SIG-M5 (cell line): ENCODE data around the gene SORCS2.

Experiments used
- DNase-seq: peaks from one replicate; lab custom pipeline; 2025; lab: John Stamatoyannopoulos, UW

The SORCS2 gene

DNA sequence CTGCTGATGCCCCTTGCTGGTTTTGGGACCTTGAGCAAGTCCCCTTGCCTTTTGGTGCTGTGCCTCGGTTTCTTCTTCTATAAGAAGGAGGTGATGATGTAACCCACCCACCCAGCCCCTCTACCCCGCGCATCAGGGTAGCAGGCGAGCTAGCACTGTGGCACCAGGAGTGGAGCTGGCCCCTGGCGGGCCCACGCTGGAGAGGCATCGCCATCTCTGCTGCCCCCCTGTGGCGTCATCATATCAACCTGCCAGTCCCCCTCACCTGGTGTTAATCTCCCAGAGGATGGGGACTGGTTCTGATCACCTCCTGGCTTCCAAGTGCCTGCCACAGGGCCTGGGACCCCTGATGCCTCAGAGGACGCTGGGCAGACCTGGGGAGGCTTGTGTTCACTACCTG is 6.3 kb upstream of the SORCS2 start:
- no peak for DNase-seq

DNA sequence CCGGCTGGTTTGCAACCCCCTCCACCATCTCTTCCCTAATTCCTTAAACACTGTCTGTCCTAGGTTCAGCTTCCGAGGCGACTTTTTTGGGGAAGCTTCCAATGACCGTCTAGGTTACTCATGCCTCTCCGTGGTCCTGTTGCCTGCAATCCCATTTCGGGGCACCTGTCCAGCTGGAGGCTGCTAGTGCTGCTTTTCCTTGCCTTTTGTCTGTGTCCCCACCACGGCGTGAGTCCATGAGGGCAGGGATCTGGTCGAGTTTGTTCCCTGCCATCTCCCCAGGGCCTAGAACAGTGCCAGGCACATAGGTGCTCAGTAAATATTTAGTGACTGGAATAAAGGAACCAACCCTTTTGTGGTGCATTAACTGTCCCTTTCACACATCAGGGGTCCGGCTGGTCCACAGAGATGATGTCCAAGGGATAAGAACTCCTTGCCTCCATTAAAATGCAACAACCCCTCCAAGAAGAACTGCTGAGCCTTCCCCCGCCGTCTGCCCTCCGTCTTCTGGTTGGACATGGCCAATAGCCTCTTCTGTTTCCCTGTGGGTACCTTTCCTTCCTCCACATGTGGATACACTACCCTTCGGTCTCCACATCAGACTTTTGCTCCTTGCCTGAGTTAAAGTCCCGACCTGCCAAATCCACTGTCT is 5.7 kb upstream of the SORCS2 start:
- no peak for DNase-seq

DNA sequence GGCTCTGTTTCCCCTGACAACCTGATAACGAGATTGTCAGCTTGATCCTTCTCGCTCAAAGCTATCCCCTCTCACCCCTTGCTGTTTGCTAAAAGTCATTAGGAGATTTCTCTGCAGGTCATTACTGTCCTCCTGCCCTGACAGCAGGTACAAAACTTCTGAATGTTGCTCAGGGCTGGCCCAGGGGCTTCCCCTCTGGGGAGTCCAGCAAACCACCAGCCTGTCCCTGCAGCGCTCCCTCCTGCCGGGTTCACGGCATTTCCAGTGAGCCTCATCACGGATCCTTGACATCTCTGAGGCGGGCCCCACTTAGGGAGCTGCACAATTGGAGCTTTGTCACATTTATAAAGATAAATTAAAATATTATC is 5.2 kb upstream of the SORCS2 start:
- DNase-seq: no peak

DNA sequence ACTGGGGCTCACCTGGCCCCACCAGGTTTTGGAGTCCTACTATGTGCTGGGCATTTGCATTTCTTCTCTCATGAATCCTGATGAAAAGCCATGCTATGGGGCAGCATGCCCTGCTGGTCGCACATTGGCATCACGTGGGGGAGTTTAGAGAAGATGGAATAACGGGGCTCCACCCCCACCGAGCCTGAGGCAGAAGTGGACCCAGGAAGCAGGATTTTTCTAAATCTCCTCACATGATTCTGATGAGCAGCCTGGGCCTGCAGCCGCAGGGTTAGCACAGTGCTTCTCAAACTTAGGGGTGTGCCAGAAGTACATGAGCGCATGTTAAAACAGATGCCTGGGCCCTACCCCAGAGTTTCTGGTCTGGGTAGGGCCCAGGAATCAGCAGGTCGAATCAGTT is 4.6 kb upstream of the SORCS2 start:
- DNase-seq: no peak

DNA sequence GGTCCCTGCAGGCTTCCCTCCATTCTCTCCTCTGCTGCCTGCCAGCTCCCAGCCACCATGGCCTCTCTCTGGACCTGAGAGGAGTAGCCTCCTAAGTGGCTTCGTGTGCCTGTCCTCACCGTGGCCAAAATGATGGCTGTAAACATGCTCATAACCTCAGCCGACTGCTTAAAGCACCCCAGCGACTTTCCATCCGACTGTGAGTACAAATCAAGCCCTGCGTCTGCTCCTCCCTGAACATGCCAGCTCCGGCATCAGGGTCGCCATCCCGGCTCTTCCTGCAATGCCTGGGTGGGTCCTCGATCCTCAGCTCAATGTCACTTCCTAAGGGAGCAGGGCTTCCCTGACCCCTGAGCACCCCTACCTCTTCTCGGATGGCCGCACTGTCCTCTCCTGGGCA is 3.3 kb upstream of the SORCS2 start:
- no peak for DNase-seq

DNA sequence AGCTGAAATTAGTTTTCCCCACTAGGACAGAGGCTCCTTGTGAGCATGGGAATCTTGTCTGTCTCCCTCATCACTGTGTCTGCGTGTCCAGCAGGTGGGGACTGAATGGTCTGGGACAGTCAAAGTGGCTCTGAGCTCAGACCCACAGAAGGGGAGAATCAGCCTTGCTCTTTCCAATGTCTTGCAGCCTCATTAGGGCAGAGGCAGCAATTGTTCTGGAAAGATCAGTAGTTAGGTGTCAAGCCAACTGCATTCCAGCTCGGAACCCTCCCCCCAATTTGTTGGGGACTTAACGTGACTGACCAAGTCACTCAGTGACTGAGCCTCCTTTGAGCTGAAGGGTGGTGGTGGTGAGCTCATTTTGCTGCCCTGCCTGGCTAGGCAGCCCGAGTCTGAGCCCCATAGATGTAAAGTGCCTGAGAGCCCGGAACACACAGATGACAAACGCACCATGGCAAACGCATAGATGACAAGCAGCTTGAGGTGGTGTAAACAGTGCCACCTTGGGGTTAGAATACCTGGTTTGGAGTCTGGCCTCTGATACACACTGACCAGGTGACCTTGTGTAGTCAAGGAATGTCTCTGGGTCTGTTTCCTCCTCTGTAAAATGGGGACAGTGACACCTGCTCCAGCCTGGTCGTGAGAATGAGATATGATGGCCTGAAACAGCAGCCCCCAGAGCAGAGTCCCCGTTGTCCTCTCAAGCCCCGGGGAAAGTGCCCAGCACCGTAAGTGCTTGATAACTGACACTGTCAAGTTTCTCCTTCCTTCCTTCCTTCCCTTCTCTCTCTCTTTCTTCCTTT is 2.7 kb upstream of the SORCS2 start:
- DNase-seq: no peak

DNA sequence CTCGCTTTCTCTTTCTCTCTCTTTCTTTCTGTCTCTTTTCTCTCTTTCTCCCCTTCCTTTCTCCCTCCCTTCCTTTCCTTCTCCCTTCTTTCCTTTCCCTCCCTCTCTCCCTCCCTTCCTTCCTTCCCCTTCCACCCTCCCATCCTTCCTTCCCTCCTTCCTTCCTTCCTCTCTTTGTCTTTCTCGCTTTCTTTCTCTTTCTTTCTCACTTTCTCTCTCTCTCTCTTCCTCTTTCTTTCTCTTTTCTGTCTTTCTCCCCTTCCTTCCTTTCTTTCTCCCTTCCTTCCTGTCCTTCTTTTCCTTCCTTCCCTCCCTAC is 2.1 kb upstream of the SORCS2 start:
- no peak for DNase-seq

DNA sequence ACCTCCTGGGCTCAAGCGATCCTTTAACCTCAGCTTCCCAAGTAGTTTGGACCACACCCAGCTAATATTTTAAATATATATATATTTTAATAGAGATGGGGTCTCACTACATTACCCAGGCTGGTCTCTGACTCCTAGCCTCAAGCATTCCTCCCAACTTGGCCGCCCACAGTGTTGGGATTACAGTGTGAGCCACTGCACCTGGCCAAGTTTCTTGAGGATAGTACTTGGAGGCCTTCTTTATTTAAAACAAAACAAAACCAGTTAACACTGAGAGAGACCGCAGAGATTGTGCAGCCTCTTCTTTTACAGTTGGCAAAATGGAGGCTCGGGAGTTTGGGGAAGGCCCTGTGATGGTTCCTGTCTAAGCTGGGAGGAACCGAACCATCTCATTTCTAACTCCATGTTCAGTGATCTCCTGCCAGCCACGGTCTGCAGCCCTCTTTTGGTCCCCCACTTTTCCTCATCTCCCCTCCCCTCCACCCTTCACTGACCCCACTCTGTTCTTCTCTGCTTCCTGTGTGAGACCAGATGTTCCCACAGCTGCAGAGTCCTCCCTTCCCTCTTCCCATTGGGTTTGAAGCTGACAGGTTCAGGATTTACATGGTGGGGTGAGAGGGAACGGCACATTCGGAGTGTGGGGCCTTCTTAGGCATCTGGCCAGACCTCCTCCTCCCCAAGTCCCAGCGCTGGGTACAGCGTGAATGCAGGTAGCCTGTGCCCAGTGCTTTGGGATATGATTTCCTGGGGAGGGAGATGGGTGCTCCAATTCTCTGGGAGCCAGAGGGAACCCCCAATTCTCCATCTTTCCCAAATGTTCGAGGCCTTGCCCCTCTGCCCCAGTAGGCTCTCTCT is 1.4 kb upstream of the SORCS2 start:
- DNase-seq: no peak

DNA sequence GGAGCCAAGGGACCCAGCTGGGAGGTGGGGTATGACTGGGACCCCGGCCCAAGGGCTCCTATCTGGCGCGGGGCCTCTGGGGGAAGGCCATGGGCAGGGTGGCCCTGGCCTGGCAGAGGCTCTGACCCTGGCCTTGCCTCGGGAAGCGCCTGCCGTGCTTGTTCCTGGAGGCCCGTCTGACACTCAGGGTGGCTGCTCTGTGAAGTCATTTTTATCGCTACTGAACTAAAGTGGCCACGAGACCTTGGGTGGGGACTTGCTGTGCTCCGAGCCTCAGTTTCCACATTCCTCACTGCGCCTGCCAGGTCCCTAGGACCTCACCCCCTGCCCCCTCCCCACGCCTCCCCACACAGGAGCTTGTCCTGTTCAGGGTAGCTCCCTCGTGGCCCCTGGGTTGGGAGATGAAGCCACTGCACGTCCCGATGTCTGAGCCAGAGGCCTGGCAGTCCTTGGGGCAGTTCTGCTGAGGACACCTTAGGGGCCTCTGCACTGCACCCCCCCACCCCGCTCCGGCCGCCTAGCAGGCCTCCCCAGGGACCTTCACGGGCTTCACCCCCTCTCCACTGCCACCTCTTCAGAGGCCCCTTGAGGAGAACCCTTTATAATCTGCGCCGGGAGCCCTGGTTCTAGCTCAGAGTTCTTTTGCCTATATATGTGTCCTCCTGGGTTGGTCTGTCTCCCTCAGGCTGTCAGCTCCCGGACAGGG is 639 bp upstream of the SORCS2 start:
- DNase-seq: no peak

DNA sequence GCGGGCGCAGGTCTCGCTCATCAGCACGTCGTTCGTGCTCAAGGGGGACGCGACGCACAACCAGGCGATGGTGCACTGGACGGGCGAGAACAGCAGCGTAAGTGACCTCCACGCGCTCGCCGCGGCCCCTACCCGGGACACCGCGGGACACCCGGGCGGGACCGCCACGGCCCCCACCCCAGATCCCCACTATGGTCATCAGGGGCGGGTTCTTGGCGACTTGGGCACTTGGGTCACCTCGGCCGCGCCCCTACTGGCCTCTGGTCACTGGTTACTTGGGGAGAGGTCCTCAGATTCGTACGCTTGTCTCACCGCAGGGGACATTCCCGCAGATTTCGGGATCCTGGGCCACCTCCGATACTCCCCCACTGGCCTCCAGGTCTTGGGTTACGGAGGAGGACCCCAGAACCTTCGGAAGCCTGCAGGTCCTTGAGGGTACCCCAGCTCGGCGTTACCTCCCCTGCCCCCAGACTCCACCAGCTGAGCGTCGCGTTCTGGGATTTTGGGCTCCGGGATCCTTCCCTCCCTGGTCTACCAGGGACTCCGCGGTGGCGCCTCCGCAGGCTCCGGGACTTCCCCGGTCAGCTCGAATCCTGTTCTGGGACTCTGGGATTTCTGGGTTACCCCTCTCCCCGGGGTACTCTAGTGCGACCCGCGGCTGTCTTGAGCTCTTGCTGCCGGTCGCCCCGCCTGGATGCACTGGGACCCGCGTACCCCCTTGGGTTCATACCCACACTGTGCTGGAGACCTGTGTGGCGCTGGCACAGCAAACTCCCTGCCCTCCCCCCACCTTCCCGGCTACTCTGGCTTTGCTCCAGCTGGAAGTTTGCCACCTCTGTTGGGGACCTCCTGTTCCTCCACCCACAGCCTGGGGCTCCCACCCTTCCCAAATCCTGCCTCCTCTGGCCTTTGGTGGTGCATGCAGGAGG is 956 bp downstream of the SORCS2 start:
- DNase-seq: no peak

DNA sequence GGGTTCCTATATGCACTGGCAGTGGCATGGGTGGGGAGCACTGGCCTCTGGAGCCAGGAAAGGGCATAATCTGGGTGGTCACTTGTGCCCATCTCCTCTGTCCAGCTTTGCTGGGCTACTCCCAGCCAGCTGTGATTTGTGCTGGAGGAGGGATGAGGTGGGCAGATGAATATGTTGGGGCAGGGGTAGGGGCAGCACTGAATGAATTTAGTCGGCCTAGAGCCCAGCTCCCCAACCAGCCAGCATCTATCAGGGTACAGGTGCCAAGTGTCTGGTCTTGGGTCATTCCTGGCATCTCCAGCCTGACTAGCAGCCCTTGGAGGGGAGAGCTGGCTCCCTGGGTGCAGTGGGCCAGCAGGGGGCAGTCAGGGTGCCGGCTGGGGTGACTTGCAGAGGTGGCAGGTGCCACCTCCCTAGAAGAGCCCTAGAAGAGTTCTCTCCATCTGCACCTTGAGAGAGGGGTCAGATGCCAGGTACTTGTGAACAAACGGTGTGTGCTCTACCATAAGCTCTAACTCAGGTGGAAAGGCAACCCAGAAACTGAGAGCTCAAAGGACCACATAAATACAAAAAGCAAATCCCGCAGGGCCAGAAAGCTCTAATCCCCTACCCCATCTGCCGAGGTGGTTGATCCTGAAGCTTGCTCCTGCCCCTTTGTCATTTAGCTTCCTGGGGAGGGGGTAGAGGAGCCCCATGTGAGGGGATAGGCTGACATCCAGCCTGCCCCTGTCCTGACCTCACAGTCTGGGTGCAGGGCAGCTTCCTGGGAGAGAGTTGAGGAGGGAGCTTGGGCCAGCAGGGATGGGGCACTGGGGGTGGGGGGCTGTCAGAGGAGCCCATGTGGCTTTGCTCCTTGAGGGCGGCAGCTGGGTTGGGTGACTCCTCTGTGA is 2.2 kb downstream of the SORCS2 start:
- DNase-seq: no peak

DNA sequence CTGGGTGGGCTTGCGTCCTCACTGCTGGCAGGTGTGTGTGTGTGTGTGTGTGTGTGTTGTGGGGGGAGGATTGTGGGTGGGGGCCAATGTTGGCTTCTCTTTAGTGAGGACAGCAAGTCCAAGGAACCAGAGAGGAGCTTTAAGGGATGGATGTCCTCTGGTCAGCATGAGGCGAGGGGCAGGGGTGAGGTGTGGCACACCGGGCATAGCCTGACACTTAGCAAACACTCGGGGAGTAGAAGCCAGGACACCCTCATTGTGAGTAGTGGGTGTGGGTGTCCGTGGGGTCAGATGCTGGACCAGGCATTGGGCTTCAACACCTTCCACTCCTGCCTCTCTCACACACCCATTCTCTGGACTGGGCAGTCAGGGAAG is 2.8 kb downstream of the SORCS2 start:
- DNase-seq: no peak

DNA sequence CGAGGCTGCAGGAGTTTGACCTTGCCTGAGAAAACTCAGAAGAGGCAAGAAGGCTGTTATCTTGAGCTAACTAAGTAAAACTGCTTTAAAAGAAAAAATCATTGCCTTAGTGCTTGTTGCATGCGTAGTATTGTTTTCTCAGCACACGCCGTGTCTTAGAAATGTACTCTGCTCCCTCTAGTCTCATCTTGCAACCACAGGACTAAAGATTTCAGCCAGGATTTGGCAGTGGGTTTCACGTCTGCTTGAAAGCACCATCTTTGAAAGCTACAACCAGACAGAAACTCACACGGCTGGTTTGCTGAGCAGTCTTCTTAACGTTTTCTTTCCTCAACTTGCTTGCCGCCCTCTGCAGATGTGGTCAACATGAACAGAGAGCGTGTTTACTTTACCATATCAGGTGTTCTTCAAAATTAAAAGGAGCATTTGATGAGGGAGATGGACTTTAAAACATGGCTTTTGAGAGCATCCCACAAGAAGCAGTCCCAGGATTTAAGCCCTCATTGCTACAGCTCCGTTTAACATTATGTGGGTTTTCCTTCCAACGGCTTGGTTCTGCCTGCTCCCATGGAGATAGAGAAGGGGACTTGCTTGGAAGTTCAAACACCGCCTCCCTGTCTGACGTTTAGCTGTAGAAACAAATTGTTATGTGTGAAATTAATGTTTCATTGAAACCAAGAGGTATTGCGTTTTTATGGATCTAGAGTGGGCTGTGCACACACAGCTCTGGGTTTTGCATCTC is 3.4 kb downstream of the SORCS2 start:
- DNase-seq: no peak

DNA sequence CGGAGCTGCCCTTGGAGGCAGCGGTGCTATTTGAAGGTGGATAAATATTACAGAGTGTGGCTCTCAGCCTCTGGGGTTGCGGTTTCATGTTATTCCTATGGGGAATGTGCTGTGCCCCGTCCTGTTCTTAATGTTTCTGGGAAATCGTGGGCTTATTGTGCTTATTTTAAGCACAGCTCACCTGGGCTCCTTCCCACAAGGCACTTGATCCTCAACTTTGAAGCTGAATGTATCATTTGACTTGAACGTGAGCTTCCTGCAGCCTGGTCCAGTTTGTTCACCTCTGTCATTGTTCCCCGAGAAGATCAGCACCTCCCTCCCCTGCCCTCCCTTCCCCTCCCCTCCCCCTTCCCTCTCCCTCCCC is 3.9 kb downstream of the SORCS2 start:
- DNase-seq: no peak

DNA sequence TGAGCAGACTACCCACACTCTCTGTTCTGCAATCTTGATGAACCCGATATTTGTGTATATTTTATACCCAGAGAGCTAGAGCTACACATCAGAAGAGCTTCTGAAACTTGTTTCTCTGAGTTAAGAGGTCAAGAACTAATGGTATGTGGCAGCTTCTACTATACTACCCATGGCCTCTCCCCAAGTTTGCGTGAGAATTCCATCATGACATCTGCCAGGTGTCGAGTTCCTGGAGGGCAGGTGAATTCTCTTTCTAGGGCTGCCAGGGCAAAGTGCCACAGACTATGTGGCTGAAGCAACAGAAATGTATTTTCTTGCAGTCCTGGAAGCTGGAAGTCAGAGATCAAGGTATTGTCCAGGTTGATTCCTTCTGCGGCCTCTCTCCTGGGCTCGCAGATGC is 4.4 kb downstream of the SORCS2 start:
- no peak for DNase-seq

DNA sequence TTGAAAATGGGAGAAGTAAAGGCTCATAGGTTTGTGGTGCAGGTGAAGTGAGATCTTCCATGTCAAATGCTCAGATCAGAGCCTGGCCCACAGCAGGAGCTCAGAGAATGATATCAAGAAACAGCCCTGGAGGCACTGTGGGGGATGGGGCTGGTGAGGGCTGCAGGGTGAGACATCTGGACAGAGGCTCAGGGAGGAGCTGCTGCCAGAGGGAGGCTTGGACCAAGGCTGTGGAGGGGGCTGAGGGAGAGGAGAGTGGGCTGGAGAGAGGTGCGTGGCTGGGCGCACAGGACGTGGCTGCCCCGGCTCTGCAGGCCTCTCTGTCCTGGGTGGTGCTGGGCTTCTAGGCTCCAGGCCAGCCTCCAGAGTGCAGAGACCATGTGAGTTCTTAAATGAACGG is 5.6 kb downstream of the SORCS2 start:
- DNase-seq: no peak

DNA sequence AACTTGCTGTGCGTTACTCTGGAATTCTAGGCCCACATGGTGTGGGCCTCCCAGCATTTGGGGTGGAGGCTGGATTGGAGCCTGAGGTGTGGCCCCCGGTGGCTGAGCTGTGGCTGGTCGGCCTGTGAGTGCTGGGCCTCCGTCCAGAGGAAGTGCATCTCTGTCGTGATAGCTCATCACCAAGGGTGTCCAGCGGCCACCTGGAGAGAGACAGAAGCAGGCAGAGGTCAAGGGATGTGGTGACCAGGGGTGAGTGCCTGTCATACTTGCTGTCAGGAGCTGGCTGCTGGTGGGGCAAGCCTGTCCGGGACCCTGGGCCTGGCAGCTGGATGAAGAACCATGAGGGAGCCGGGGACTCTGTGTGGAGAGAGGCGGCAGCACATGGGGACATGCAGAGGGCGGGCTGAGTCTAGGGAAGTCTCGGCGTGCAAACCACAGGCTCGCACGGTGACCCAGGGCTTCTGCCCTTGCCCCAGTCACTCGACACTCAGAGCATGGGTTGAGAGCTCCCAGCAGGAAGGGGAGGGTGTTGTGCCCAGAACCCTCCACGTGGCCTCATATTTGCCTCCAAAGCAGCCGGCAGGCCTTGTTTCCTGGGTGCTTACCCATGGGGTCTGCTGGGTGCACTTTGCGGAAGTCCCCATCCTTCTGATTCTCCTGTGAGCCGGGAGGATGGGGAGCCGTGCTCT is 6.2 kb downstream of the SORCS2 start:
- DNase-seq: no peak

DNA sequence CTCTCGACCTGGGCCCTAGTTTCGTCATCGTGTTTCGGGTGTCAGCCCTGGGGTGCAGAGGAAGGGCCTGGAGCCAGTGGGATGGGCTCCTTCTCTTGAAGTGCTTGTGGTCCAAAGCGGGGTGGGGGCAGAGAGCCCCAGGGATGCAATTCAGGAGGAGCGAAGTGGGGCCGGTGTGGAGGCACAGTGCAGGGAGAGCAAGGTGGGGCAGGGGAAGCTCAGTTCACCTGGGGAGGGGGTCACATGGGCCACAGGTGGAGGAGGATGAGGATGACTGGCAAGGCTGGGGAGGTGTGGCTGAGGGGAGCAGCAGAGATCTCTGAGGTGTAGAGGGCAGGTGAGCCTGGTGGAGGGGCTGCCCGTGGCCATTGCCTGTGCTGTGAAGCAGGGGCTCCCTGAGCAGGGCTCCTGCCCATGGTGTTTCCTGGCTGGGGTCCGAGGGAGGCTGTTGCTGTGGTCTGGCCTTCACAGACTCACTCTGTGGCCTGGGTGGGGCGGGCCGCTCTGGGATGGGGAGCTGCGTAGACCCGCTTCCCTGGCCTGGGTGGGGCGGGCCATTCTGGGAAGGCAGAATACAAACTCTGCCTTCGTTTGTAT is 6.9 kb downstream of the SORCS2 start:
- no peak for DNase-seq
